GM12873 (cell line): ENCODE results near the gene CRCP.

ENCODE experiments used
- TF ChIP-seq, protein P1 (sequence below): IDR thresholded peaks from 2 replicates; pipeline ENCODE4 v1.5.1; 2012; ENCODE audit warnings: low read depth, mild to moderate bottlenecking, moderate library complexity, low read length, control low read depth; ENCODE audit not compliant: insufficient read depth; ENCODE audit errors: missing control alignments

The CRCP gene

DNA sequence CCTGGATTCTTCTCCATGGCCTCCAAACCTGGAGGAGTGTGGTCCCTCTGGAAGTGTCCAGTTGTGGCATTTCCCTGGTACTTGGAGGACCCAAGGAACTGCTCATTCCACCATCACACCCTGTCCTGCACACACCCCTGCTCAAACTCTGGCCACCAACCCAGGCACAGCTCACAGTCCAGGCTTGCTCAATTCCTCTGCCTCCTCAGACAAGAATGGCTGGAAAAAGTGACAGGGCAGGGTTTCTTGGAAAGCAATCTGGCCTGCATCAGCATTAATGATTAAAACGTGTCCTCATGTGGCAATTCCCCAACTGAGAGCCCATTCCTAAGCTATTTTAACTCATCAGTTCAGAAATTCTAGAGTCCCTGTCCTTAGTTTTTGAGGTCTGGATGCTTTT, 73.3 kb downstream of the CRCP start:
- TF ChIP-seq, protein P1, sequence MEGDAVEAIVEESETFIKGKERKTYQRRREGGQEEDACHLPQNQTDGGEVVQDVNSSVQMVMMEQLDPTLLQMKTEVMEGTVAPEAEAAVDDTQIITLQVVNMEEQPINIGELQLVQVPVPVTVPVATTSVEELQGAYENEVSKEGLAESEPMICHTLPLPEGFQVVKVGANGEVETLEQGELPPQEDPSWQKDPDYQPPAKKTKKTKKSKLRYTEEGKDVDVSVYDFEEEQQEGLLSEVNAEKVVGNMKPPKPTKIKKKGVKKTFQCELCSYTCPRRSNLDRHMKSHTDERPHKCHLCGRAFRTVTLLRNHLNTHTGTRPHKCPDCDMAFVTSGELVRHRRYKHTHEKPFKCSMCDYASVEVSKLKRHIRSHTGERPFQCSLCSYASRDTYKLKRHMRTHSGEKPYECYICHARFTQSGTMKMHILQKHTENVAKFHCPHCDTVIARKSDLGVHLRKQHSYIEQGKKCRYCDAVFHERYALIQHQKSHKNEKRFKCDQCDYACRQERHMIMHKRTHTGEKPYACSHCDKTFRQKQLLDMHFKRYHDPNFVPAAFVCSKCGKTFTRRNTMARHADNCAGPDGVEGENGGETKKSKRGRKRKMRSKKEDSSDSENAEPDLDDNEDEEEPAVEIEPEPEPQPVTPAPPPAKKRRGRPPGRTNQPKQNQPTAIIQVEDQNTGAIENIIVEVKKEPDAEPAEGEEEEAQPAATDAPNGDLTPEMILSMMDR = no peak

DNA sequence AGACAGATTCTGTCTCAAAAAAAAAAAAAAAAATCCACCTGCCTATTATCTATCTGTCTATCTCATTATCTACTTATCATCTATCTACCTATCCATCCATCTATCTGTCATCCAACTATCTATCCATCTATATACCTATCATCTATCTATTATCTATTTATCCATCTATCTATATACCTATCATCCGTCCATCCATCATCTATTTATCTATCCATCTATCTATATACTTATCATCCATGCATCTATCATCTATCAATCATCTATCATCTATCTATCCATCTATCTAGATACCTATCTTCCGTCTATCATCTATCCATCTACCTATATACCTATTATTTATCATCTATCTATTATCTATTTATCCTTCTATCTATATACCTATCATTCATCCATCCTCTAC, 74.0 kb downstream of the CRCP start:
- TF ChIP-seq, protein P1 = no peak

GRCh38 chr7:66189695-66190503, 75.3 kb downstream of the CRCP start:
- TF ChIP-seq, protein P1 = no peak

DNA sequence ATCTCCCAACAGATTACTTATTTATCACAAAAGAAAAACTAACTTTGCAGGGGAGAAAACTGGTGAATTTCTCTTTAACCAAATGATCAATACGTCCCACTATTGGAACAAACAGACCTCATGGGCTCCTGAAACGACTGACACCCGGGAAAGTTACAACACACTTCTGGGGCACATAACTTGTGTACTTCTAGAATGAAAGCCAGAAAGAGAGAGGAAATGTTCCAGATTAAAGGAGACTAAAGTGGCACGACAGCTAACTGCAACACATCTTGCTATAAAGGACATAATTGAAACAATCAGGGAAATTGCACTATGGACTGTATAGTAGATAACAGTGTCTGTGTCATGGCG, 75.8 kb downstream of the CRCP start:
- TF ChIP-seq, protein P1 = no peak

DNA sequence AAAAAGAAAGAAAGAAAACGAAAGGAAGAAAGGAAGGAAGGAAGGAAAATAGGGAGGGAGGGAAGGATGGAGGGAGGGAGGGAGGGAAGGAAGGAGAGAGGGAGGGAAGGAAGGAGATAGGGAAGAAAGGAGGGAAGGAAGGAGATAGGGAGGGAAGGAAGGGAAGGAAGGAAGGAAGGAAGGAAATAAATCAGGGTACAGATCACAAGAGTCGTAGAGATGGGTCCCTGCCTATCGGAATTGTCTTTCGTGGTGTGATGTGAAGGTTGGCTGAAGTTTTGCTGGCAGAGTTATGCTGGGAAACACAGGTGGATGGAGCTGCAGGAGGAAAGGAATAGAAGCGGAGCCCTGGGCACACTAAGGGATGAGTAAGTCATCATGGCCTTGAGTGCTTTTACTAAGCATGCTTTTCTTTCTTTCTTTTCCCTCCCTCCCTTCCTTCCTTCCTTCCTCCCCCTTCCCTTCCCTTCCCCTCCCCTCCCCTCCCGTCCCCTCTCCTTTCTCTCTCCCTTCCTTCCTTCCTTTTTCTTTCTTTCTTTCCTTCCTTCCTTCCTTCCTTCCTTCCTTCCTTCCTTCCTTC, 78.6 kb downstream of the CRCP start:
- TF ChIP-seq, protein P1 = no peak

GRCh38 chr7:66198469-66198868, 83.8 kb downstream of the CRCP start:
- TF ChIP-seq, protein P1 = no peak

DNA sequence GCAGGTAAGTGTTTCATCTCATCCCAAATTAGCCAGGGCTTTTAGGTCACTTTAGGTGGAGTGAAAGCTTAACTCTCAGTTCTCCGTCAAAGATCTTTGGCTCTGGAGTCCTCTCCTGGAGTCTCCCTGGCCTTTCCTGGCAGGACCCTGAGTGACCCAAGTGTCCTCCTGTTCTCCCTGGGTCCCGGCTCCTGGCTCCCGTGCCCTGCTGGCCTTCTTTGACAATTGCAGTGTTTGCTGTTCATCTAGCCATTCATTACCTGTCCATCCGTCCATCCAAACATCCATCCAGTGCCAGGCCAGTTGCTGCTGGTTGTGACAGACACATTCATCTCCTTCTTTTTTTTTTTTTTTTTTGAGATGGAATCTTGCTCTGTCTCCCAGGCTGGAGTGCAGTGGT, 84.3 kb downstream of the CRCP start:
- TF ChIP-seq, protein P1 = no peak
